ENCODE results near the gene ELMO1.

Gene ELMO1

GRCh38 chr7:37047260-37047659 is 401.4 kb downstream of the ELMO1 start:
- peaks cover 10% of the 10 kb centered on the region for H3K36me3 Mint-ChIP-seq (ENCODE audit: low read depth)
- H3K9me3 Mint-ChIP-seq = no peaks in the 10 kb centered on the region
- no peak overlapping the region for H3K27ac Mint-ChIP-seq
- no peak for DNase-seq (ENCODE audit: low spot score)
- peaks cover 14% of the 10 kb centered on the region for H3K4me1 Mint-ChIP-seq (ENCODE audit: low read depth)
- no peaks in the 10 kb centered on the region for H3K27me3 Mint-ChIP-seq (ENCODE audit: low read depth)
- no peak overlapping the region for H3K4me3 Mint-ChIP-seq

DNA sequence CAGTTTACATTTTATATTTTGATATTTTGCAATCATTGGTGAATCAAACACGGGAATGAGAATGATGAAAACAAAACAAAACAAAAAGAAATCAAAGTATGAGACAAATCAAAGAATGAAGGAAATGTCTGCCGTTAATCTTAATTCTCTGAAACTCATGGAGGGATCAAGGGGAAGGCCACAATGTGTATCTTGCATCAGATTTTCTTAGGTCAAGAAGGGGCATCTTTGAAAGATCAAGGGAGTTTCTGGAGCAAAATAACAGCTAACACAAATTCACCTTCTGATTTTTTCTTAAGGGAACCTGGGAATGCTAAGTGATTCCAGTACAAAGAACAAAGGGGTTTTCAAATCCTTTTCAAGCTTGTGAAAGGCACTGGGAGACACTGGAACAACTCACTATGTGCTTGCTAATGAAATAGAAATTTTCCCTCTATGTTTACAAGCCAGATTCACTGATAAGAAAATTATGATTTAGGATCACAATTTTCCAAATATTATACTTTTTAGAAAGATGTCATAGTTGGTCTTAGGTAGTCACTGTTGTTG is 402.1 kb downstream of the ELMO1 start:
- H3K36me3 Mint-ChIP-seq (ENCODE audit: low read depth) = peaks cover 8% of the 10 kb centered on the region
- H3K27ac Mint-ChIP-seq = no peak overlapping the region

DNA sequence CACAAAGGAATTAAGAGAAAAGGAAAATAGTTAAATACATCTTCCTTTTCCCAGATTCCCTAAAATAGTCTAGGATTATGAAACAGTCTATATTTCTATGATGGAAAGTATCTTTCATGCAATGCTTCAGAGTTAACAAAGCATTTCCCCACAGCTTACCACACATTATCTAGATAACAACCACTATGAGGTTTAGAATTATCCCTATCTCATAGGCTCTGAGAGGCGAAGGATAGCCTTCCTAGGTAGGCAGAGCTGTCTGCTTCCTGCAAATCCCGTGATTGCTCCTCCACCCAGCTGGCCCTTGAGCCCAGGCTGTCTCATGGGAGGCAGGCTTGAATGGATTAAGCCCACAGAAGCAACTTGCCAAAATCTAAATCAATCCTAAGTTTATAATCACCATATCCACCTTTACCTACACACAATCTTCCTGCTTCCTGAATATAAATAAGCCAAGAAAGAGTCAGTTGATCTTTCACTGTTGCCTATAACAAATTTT is 402.9 kb downstream of the ELMO1 start:
- no peaks in the 10 kb centered on the region for H3K9me3 Mint-ChIP-seq
- H3K4me3 Mint-ChIP-seq = no peak overlapping the region
- no peaks in the 10 kb centered on the region for H3K27me3 Mint-ChIP-seq (ENCODE audit: low read depth)
- H3K4me1 Mint-ChIP-seq (ENCODE audit: low read depth) = peaks cover 14% of the 10 kb centered on the region
- DNase-seq (ENCODE audit: low spot score) = no peak
- H3K27ac Mint-ChIP-seq = no peak overlapping the region
- peaks cover 13% of the 10 kb centered on the region for H3K36me3 Mint-ChIP-seq (ENCODE audit: low read depth)

More for the DNA sequence above, 402.1 kb downstream of the ELMO1 start:
- no peak for DNase-seq (ENCODE audit: low spot score)
- H3K9me3 Mint-ChIP-seq = no peaks in the 10 kb centered on the region
- peaks cover 14% of the 10 kb centered on the region for H3K4me1 Mint-ChIP-seq (ENCODE audit: low read depth)
- H3K4me3 Mint-ChIP-seq = no peak overlapping the region
- H3K27me3 Mint-ChIP-seq (ENCODE audit: low read depth) = no peaks in the 10 kb centered on the region

DNA sequence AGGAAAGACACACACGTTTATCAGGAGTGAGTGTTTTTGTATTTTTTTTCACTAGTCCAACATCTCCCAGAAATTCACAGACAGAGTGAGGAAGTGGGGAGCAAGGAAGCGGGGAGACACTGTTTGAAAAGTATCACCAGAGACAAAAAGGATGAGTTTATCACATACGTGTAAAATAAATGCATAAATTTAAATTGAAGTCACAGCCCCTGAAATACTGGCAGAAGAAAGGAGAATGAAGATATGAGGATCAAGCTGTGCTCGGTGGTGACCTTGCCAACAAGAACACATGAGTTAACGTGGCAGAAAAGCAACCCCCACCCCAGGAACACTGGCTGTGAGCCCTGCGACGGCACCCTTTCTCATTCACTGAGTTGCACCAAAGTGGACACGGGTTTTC is 407.2 kb downstream of the ELMO1 start:
- H3K27ac Mint-ChIP-seq = no peak overlapping the region
- peaks cover 11% of the 10 kb centered on the region for H3K9me3 Mint-ChIP-seq
- no peak overlapping the region for H3K4me3 Mint-ChIP-seq
- peaks cover 27% of the 10 kb centered on the region for H3K36me3 Mint-ChIP-seq (ENCODE audit: low read depth)
- peaks cover 13% of the 10 kb centered on the region for H3K4me1 Mint-ChIP-seq (ENCODE audit: low read depth)
- H3K27me3 Mint-ChIP-seq (ENCODE audit: low read depth) = no peaks in the 10 kb centered on the region
- DNase-seq (ENCODE audit: low spot score) = no peak

DNA sequence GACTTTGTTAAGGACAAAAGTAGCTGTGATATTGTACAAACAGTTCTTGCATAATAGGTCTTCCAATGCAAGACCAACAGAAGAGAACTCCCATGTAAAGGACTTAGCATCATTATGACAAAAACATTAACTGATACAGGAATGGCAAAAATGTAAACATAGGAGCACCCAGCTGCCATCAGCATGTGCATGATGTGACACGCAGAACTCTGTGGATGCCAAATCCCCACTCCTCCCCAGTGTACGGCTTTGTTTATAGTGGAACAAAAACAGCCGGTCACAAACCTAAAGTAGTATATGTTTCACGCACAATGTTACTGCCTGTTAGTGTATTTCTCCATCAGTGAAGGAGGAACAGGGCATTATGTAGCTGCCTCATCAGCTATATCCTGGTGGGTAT is 408.3 kb downstream of the ELMO1 start:
- Mint-ChIP-seq H3K27ac (no peak overlapping the region), H3K9me3 (peaks cover 11% of the 10 kb centered on the region), H3K36me3 (ENCODE audit: low read depth) (peaks cover 27% of the 10 kb centered on the region), H3K4me3 (no peak overlapping the region), H3K27me3 (ENCODE audit: low read depth) (no peaks in the 10 kb centered on the region), H3K4me1 (ENCODE audit: low read depth) (peaks cover 6% of the 10 kb centered on the region)
- no peak for DNase-seq (ENCODE audit: low spot score)

- H3K36me3 Mint-ChIP-seq (ENCODE audit: low read depth) = peaks cover 28% of the 10 kb centered on the region
- peaks cover 11% of the 10 kb centered on the region for H3K9me3 Mint-ChIP-seq
- no peak overlapping the region for H3K4me3 Mint-ChIP-seq
- no peaks in the 10 kb centered on the region for H3K27me3 Mint-ChIP-seq (ENCODE audit: low read depth)
- no peak overlapping the region for H3K27ac Mint-ChIP-seq
- no peaks in the 10 kb centered on the region for H3K4me1 Mint-ChIP-seq (ENCODE audit: low read depth)
- no peak for DNase-seq (ENCODE audit: low spot score)
Measured at GRCh38 chr7:37039131-37039749, 409.4 kb downstream of the ELMO1 start.

DNA sequence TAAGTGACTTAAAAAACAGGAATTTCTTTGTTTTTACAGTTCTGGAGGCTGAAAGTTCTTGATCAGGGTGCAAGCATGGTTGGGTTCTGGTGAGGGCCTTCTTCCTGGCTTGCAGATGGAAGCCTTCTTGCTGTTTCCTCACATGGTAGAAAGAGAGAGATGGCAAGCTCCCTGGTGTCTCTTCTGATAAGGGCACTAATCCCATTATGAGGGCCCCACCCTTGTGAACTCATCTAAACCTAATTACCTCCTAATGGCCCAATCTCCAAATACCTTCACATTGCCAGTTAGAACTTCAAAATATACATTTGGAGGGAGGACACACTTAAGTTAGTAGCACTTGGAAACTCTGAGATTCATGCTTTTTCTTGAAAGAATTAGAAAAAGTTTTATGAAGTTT is 410.0 kb downstream of the ELMO1 start:
- peaks cover 1% of the 10 kb centered on the region for H3K4me1 Mint-ChIP-seq (ENCODE audit: low read depth)
- H3K9me3 Mint-ChIP-seq = peaks cover 11% of the 10 kb centered on the region
- H3K4me3 Mint-ChIP-seq = no peak overlapping the region
- no peak overlapping the region for H3K27ac Mint-ChIP-seq
- H3K36me3 Mint-ChIP-seq (ENCODE audit: low read depth) = peaks cover 28% of the 10 kb centered on the region
- no peaks in the 10 kb centered on the region for H3K27me3 Mint-ChIP-seq (ENCODE audit: low read depth)
- no peak for DNase-seq (ENCODE audit: low spot score)

- Mint-ChIP-seq H3K36me3 (ENCODE audit: low read depth) (peaks cover 31% of the 10 kb centered on the region), H3K27me3 (ENCODE audit: low read depth) (no peaks in the 10 kb centered on the region)
- no peak for DNase-seq (ENCODE audit: low spot score)
Measured at GRCh38 chr7:37037286-37037685, 411.4 kb downstream of the ELMO1 start.

DNA sequence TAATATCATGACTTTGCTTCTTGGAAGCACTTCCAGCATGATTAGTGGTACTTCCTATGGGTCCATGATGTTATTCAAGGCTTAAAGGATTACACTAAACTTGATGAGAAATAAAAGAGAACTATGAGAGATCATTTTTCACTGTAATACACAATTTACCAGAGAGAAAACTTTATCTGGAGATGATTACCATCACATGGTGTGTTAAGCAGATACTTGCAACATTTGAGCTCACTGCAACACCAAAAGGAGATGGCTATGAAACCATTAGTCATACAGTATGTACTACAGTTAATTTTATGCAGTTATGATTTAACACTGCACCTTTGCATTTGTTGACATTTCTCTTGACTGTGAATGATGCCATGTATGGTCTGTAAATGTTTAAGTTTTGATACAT is 413.0 kb downstream of the ELMO1 start:
- Mint-ChIP-seq H3K4me1 (ENCODE audit: low read depth) (peaks cover 16% of the 10 kb centered on the region), H3K27ac (no peak overlapping the region), H3K9me3 (peaks cover 11% of the 10 kb centered on the region), H3K4me3 (no peak overlapping the region), H3K27me3 (ENCODE audit: low read depth) (no peaks in the 10 kb centered on the region), H3K36me3 (ENCODE audit: low read depth) (peaks cover 24% of the 10 kb centered on the region)
- no peak for DNase-seq (ENCODE audit: low spot score)

More at GRCh38 chr7:37037286-37037685, 411.4 kb downstream of the ELMO1 start:
- H3K4me3 Mint-ChIP-seq = no peak overlapping the region
- H3K4me1 Mint-ChIP-seq (ENCODE audit: low read depth) = peaks cover 8% of the 10 kb centered on the region
- no peak overlapping the region for H3K27ac Mint-ChIP-seq
- H3K9me3 Mint-ChIP-seq = peaks cover 11% of the 10 kb centered on the region

GRCh38 chr7:37033141-37033540 is 415.5 kb downstream of the ELMO1 start:
- Mint-ChIP-seq H3K4me1 (ENCODE audit: low read depth) (peaks cover 23% of the 10 kb centered on the region), H3K36me3 (ENCODE audit: low read depth) (peaks cover 13% of the 10 kb centered on the region), H3K4me3 (no peak overlapping the region)

DNA sequence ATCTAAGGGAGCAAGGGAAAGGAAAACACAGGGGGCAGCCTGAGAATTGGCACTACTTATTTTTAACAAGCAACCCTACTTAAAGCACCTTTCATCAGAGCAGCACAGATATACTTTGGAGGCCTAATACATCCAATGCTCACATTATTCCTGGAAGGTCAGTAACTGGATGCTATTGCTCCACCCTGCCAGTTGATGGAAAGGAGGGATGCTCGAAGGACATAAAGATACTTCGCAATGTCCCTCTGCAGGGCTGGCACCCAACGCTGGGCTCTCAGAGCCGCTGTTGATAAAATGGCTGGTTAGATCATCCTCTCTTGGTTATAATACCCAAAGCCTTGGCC is 416.4 kb downstream of the ELMO1 start:
- Mint-ChIP-seq H3K27ac (no peak overlapping the region), H3K36me3 (ENCODE audit: low read depth) (peaks cover 10% of the 10 kb centered on the region), H3K27me3 (ENCODE audit: low read depth) (no peaks in the 10 kb centered on the region), H3K4me1 (ENCODE audit: low read depth) (peaks cover 23% of the 10 kb centered on the region), H3K4me3 (no peak overlapping the region), H3K9me3 (no peaks in the 10 kb centered on the region)
- DNase-seq (ENCODE audit: low spot score) = no peak

More at GRCh38 chr7:37033141-37033540, 415.5 kb downstream of the ELMO1 start:
- DNase-seq (ENCODE audit: low spot score) = no peak
- Mint-ChIP-seq H3K27me3 (ENCODE audit: low read depth) (no peaks in the 10 kb centered on the region), H3K27ac (no peak overlapping the region), H3K9me3 (peaks cover 2% of the 10 kb centered on the region)

DNA sequence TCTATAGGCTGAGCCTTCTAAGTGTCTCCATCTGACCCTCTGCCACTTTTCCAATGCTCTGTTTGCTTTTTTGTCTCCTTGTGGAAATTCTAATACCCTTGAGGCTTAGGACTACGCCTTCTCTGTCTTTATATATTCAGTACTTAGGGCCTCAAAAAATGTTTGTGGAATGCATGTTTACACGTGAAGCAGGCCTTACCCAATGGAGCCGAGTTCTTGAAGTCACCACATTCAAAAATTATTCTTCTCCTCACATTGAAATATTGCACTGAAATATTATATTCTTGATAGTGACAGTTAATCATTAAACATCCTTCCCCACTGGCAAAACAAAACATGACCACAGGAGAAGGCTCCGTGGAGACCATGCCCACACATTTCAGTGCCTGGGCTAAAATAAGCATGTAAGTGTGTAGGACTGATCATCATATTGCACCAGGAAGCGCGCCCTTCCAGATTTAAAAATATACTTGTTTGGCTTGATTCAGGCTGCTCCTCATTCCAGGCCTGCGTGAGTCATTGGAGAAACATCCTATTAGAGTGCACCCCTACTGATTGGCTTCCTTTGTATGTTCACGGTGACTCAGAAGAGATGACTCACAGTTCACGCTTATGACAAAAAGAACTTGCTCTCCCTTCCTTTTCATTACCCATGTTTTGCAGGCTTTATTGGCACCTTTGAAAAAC is 416.9 kb downstream of the ELMO1 start:
- DNase-seq (ENCODE audit: low spot score) = peak; percentile 65
- Mint-ChIP-seq H3K9me3 (no peaks in the 10 kb centered on the region), H3K27me3 (ENCODE audit: low read depth) (no peaks in the 10 kb centered on the region), H3K4me1 (ENCODE audit: low read depth) (peaks cover 23% of the 10 kb centered on the region), H3K36me3 (ENCODE audit: low read depth) (peaks cover 9% of the 10 kb centered on the region), H3K4me3 (no peak overlapping the region), H3K27ac (no peak overlapping the region)

- Mint-ChIP-seq H3K9me3 (no peaks in the 10 kb centered on the region), H3K27me3 (ENCODE audit: low read depth) (no peaks in the 10 kb centered on the region), H3K36me3 (ENCODE audit: low read depth) (peaks cover 18% of the 10 kb centered on the region), H3K4me1 (ENCODE audit: low read depth) (peaks cover 23% of the 10 kb centered on the region), H3K4me3 (no peak overlapping the region), H3K27ac (no peak overlapping the region)
- peak; percentile 18 for DNase-seq (ENCODE audit: low spot score)
Measured at GRCh38 chr7:37028909-37029440, 419.7 kb downstream of the ELMO1 start.
